GM10266 (cell line): Measurements from ENCODE around the gene TSHZ1.
"Not testable (repeated sequence)": the region's sequence is repeated elsewhere in the genome, so short reads cannot be mapped to it uniquely, and the experiment has no call there.

Source experiments
- DNase-seq: peaks from one replicate; pipeline ENCODE4 v3.0.0; 2012; ENCODE audit errors: extremely low spot score
- CTCF ChIP-seq: IDR thresholded peaks from 2 replicates; pipeline ENCODE4 v1.5.1; 2012; ENCODE audit warnings: mild to moderate bottlenecking, low read depth; ENCODE audit not compliant: control insufficient read depth, insufficient read depth; ENCODE audit errors: missing control alignments

Gene TSHZ1

GRCh38 chr18:75317703-75318102 lies 107.1 kb downstream of the TSHZ1 start:
- DNase-seq: no peak
- no peak for TF ChIP-seq CTCF

GRCh38 chr18:75319905-75320304 lies 109.3 kb downstream of the TSHZ1 start:
- no peak for TF ChIP-seq CTCF
- DNase-seq: no peak

- TF ChIP-seq CTCF: no peak
- DNase-seq: no peak
Observed at GRCh38 chr18:75320506-75320905, 109.9 kb downstream of the TSHZ1 start.

- no peak for TF ChIP-seq CTCF
- no peak for DNase-seq
Observed at GRCh38 chr18:75321431-75321830, 110.8 kb downstream of the TSHZ1 start.

- TF ChIP-seq CTCF: no peak
- no peak for DNase-seq
Observed at GRCh38 chr18:75322206-75322605, 111.6 kb downstream of the TSHZ1 start.

- TF ChIP-seq CTCF: no peak
- no peak for DNase-seq
Observed at GRCh38 chr18:75323821-75324585, 113.4 kb downstream of the TSHZ1 start.

- DNase-seq: no peak
- no peak for TF ChIP-seq CTCF
Observed at GRCh38 chr18:75324686-75325257, 114.2 kb downstream of the TSHZ1 start.

- DNase-seq: not testable (repeated sequence)
Observed at GRCh38 chr18:75329753-75330152, 119.2 kb downstream of the TSHZ1 start.
